Activated CD8-positive, alpha-beta memory T cell treated with anti-CD3 and anti-CD28 coated beads, Interleukin-2, amount 50 U/mL, for 24 hours (primary cell): ENCODE measurements around the gene MIDN.

Experiments
- DNase-seq: peaks from one replicate; pipeline ENCODE4 v3.0.0-alpha.2; 2020; ENCODE audit errors: extremely low read depth

MIDN gene

GRCh38 chr19:1282588-1283206 is 34.3 kb downstream of the MIDN start:
- DNase-seq = no peak

GRCh38 chr19:1283207-1283916 is 35.0 kb downstream of the MIDN start:
- DNase-seq = no peak

GRCh38 chr19:1283917-1284292 is 35.5 kb downstream of the MIDN start:
- DNase-seq = no peak

GRCh38 chr19:1284293-1284978 is 36.1 kb downstream of the MIDN start:
- DNase-seq = no peak

- no peak for DNase-seq
Observed at GRCh38 chr19:1284979-1285736, 36.8 kb downstream of the MIDN start.

- DNase-seq = no peak
Observed at GRCh38 chr19:1285737-1286360, 37.5 kb downstream of the MIDN start, which contains the start of gene EFNA2. TSS of gene EFNA2 (plus strand) at chr19:1285873. CDS start at chr19:1286169, 296 bp downstream.

GRCh38 chr19:1286487-1287353 is 38.3 kb downstream of the MIDN start:
- DNase-seq = no peak

GRCh38 chr19:1287354-1288225 is 39.2 kb downstream of the MIDN start:
- no peak for DNase-seq

GRCh38 chr19:1288226-1288612 is 39.8 kb downstream of the MIDN start:
- DNase-seq = no peak

- DNase-seq = no peak
Observed at GRCh38 chr19:1288833-1289685, 40.7 kb downstream of the MIDN start.

GRCh38 chr19:1289686-1290025 is 41.3 kb downstream of the MIDN start:
- no peak for DNase-seq

- no peak for DNase-seq
Observed at GRCh38 chr19:1290196-1290702, 41.9 kb downstream of the MIDN start.

DNA sequence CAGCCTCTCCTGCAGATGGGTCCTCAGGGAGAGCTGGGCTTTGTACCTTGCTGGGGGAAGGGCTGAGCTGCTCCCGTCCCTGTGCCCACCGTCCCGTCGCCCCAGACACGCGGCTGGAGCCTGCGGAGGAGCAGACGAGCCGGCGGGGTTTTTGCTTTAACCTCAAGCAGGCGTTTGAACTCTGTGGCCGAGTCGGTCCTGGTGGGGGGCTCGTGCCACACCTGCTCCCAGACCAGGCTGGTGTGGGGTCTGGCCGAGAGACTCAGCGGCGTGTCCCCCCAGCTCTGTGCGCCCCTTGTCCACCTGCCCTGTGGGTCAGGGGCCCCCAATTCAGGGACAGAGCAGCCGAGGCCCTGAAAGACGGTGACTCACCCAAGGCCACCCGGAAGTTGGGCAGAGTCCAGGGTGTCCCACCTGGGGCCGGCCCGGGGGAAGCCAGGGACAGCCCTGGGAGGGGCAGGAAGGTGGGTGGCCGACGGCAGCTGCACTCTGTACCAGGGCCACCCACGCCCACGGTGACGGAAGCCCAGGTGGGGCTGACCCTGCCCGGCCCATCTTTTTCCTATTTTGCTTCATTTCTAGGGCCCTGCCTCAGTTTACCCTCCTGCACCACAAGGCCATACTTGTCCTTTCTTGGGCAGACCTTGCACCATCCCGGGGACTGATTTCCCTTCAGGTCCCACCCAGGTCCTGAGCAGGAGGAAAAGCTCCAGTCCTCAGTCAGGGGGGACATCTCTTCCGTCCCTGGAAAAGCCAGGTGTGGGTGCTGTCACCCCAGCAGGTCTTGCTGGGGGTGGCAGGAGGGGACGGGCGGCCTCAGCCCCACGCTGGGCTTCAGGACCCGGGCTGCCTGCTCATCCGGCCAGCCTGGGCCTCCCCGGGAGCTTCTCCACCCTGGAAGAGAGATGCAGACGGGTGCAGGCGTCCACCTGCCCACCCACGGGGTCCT is 42.6 kb downstream of the MIDN start:
- DNase-seq = no peak

- no peak for DNase-seq
Observed at GRCh38 chr19:1291761-1292418, 43.5 kb downstream of the MIDN start.

DNA sequence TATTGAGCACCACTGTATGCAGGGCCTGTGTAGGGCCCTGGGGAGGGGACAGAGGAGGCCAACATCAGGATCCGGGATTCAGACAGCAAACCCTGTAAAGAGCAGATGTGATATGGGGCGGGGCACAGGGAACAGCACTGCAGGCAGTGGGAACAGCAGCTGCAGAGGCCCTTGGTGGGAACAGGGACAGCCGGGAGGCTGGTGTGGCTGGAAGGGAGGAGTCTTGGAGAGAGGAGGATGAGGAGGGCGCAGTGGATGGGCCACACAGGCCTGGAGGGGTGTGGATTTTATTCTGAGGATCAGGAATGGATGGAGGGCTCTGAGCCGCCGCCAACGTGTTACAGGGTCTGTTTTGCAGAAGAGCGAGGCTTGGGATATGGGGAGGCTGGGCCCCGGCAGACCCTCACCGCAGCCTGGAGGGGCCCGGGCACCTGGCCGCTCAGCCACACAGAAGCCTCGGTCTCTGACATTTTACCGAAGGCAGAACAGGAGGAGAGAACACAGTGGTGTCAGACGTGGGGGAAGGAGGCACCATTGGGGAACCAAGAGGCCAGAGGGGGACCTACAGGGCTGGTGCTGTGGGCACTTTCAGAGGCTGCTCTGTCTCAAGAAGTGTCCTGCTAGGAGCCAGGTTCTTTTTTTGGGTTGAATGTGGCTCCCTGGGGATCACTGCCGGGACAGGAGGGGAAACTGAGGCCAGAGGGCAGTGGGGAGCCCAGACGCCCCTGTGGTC is 44.2 kb downstream of the MIDN start:
- no peak for DNase-seq
